Neuron (in vitro differentiated cells): ENCODE data around the gene NF1.

Experiments used
- H2AFZ ChIP-seq: one replicate; pipeline ENCODE4 v1.6.1; 2013; ENCODE audit warnings: low read depth, mild to moderate bottlenecking, inconsistent platforms, low read length, moderate library complexity
- H3K27me3 ChIP-seq: one replicate; pipeline ENCODE4 v1.6.1; 2013; ENCODE audit warnings: low read length; ENCODE audit not compliant: insufficient read depth
- H3K36me3 ChIP-seq: one replicate; pipeline ENCODE4 v1.6.1; 2013; ENCODE audit warnings: low read length; ENCODE audit not compliant: insufficient read depth
- H3K4me1 ChIP-seq: one replicate; pipeline ENCODE4 v1.6.1; 2013; ENCODE audit warnings: low read length; ENCODE audit not compliant: insufficient read depth
- H3K4me3 ChIP-seq: 2 replicates; pipeline ENCODE4 v1.5.1; 2013; ENCODE audit warnings: mild to moderate bottlenecking, low read length, moderate library complexity
- H3K9me3 ChIP-seq: one replicate; pipeline ENCODE4 v1.6.1; 2013; ENCODE audit warnings: low read length

Gene NF1

GRCh38 chr17:31291820-31292219, 197.0 kb downstream of the NF1 start:
- Histone ChIP-seq H3K4me1 (peaks cover under 1% of the 10 kb centered on the region), H3K9me3 (no peaks in the 10 kb centered on the region), H3K27me3 (no peaks in the 10 kb centered on the region), H2AFZ (no peak overlapping the region), H3K36me3 (peaks cover 6% of the 10 kb centered on the region), H3K4me3 (no peak overlapping the region)

GRCh38 chr17:31293581-31293980, 198.8 kb downstream of the NF1 start:
- Histone ChIP-seq H3K27me3 (no peaks in the 10 kb centered on the region), H3K4me3 (no peak overlapping the region), H2AFZ (no peak overlapping the region), H3K36me3 (peaks cover 5% of the 10 kb centered on the region), H3K4me1 (peaks cover 5% of the 10 kb centered on the region), H3K9me3 (no peaks in the 10 kb centered on the region)

- Histone ChIP-seq H2AFZ (no peak overlapping the region), H3K4me3 (no peak overlapping the region), H3K36me3 (peaks cover 5% of the 10 kb centered on the region), H3K9me3 (no peaks in the 10 kb centered on the region), H3K4me1 (peaks cover 5% of the 10 kb centered on the region), H3K27me3 (no peaks in the 10 kb centered on the region)
Observed at GRCh38 chr17:31294231-31294630, 199.5 kb downstream of the NF1 start.

- H3K4me3 ChIP-seq: no peak overlapping the region
- H3K36me3 ChIP-seq: peaks cover 5% of the 10 kb centered on the region
- H2AFZ ChIP-seq: no peak overlapping the region
- no peaks in the 10 kb centered on the region for H3K27me3 ChIP-seq
- H3K9me3 ChIP-seq: no peaks in the 10 kb centered on the region
- peaks cover 5% of the 10 kb centered on the region for H3K4me1 ChIP-seq
Observed at GRCh38 chr17:31294820-31295488, 200.2 kb downstream of the NF1 start.

- no peak overlapping the region for H3K4me3 ChIP-seq
- H2AFZ ChIP-seq: no peak overlapping the region
- peaks cover 5% of the 10 kb centered on the region for H3K36me3 ChIP-seq
- H3K4me1 ChIP-seq: peaks cover 5% of the 10 kb centered on the region
- no peaks in the 10 kb centered on the region for H3K9me3 ChIP-seq
- no peaks in the 10 kb centered on the region for H3K27me3 ChIP-seq
Observed at GRCh38 chr17:31295489-31295871, 200.7 kb downstream of the NF1 start.

- H3K4me3 ChIP-seq: no peak overlapping the region
- H3K4me1 ChIP-seq: peaks cover 5% of the 10 kb centered on the region
- H3K27me3 ChIP-seq: no peaks in the 10 kb centered on the region
- peaks cover 5% of the 10 kb centered on the region for H3K36me3 ChIP-seq
- H2AFZ ChIP-seq: no peak overlapping the region
- H3K9me3 ChIP-seq: no peaks in the 10 kb centered on the region
Observed at GRCh38 chr17:31296142-31296541, 201.4 kb downstream of the NF1 start.

GRCh38 chr17:31297090-31297489, 202.3 kb downstream of the NF1 start, which contains the start of gene OMG:
Gene OMG (minus strand): TSS chr17:31297239. CDS start chr17:31296331, 908 bp downstream.
- H3K4me3 ChIP-seq: no peak within 1 kb of the TSS
- peaks cover under 1% of the 10 kb centered on the region for H3K36me3 ChIP-seq
- no peaks in the 10 kb centered on the region for H3K9me3 ChIP-seq
- H3K4me1 ChIP-seq: peaks cover 5% of the 10 kb centered on the region
- H3K27me3 ChIP-seq: no peaks in the 10 kb centered on the region
- no peak within 1 kb of the TSS for H2AFZ ChIP-seq

GRCh38 chr17:31299624-31300023, 204.8 kb downstream of the NF1 start:
- Histone ChIP-seq H3K36me3 (peaks cover 3% of the 10 kb centered on the region), H3K4me3 (no peak overlapping the region), H3K27me3 (no peaks in the 10 kb centered on the region), H2AFZ (no peak overlapping the region), H3K4me1 (peaks cover 5% of the 10 kb centered on the region), H3K9me3 (peaks cover 6% of the 10 kb centered on the region)

- H2AFZ ChIP-seq: no peak overlapping the region
- peaks cover 4% of the 10 kb centered on the region for H3K36me3 ChIP-seq
- no peak overlapping the region for H3K4me3 ChIP-seq
- H3K4me1 ChIP-seq: no peaks in the 10 kb centered on the region
- H3K9me3 ChIP-seq: peaks cover 8% of the 10 kb centered on the region
- no peaks in the 10 kb centered on the region for H3K27me3 ChIP-seq
Observed at GRCh38 chr17:31307640-31308039, 212.9 kb downstream of the NF1 start.

- Histone ChIP-seq H3K4me1 (no peaks in the 10 kb centered on the region), H3K9me3 (peaks cover 5% of the 10 kb centered on the region), H2AFZ (no peak overlapping the region), H3K4me3 (no peak overlapping the region), H3K36me3 (peaks cover 2% of the 10 kb centered on the region), H3K27me3 (no peaks in the 10 kb centered on the region)
Observed at GRCh38 chr17:31308372-31309334, 213.9 kb downstream of the NF1 start.

- Histone ChIP-seq H3K27me3 (no peaks in the 10 kb centered on the region), H3K36me3 (peaks cover 2% of the 10 kb centered on the region), H2AFZ (no peak overlapping the region), H3K4me1 (no peaks in the 10 kb centered on the region), H3K4me3 (no peak overlapping the region), H3K9me3 (peaks cover 2% of the 10 kb centered on the region)
Observed at GRCh38 chr17:31309556-31309955, 214.8 kb downstream of the NF1 start.

- Histone ChIP-seq H2AFZ (no peak overlapping the region), H3K4me3 (no peak overlapping the region), H3K36me3 (peaks cover 2% of the 10 kb centered on the region), H3K4me1 (no peaks in the 10 kb centered on the region), H3K9me3 (no peaks in the 10 kb centered on the region), H3K27me3 (no peaks in the 10 kb centered on the region)
Observed at GRCh38 chr17:31310260-31310659, 215.5 kb downstream of the NF1 start.

- Histone ChIP-seq H3K9me3 (no peaks in the 10 kb centered on the region), H2AFZ (no peak overlapping the region), H3K4me3 (no peak overlapping the region), H3K4me1 (no peaks in the 10 kb centered on the region), H3K27me3 (no peaks in the 10 kb centered on the region), H3K36me3 (peaks cover 2% of the 10 kb centered on the region)
Observed at GRCh38 chr17:31310886-31311285, 216.1 kb downstream of the NF1 start.
